ENCODE measurements around the gene NDUFV1.

The NDUFV1 gene

DNA sequence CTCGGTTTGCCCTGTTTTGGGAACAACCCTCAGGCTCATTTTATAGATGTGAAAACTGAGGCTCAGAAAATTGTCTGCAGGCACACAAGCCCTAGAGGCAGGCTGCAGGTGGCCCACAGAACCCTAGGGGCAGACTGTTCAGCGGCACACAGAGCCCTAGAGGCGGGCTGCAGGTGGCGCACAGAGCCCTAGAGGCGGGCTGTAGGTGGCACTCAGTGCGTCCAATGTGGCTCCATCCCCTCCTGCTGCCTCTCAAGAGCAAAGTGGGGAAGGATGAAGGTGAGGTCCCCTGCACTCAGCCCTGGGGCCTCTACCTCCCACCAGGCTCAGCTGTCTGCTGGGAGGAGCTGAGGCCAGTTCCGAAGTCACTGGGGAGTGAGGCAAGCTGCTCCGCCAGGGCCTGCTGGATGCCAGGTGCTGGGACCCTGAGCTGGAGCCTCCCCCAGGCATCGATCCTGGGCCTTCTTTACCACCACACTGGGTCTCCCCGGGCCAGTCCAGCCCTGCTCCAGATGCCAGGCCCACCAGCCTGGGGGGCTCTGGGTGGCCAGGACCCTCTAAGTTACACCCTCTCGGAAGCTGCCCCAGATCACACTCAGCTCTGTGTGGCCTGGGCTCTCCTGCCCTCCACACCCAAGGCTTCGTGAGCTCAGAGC is 41.5 kb downstream of the NDUFV1 start:
- DNase-seq (ENCODE audit: low spot score) = peak; percentile 77
- TF ChIP-seq, protein P1, sequence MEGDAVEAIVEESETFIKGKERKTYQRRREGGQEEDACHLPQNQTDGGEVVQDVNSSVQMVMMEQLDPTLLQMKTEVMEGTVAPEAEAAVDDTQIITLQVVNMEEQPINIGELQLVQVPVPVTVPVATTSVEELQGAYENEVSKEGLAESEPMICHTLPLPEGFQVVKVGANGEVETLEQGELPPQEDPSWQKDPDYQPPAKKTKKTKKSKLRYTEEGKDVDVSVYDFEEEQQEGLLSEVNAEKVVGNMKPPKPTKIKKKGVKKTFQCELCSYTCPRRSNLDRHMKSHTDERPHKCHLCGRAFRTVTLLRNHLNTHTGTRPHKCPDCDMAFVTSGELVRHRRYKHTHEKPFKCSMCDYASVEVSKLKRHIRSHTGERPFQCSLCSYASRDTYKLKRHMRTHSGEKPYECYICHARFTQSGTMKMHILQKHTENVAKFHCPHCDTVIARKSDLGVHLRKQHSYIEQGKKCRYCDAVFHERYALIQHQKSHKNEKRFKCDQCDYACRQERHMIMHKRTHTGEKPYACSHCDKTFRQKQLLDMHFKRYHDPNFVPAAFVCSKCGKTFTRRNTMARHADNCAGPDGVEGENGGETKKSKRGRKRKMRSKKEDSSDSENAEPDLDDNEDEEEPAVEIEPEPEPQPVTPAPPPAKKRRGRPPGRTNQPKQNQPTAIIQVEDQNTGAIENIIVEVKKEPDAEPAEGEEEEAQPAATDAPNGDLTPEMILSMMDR (IDR thresholded peaks at IDR 0.05; ENCODE audit: extremely low read depth, insufficient read depth, missing control alignments) = peak; percentile 63
- in situ Hi-C loops (cut with MboI; ENCODE audit: low pct_unique_long_range_greater_than_20kb, low sequenced_read_pairs, unreplicated experiment) = no loop called here

DNA sequence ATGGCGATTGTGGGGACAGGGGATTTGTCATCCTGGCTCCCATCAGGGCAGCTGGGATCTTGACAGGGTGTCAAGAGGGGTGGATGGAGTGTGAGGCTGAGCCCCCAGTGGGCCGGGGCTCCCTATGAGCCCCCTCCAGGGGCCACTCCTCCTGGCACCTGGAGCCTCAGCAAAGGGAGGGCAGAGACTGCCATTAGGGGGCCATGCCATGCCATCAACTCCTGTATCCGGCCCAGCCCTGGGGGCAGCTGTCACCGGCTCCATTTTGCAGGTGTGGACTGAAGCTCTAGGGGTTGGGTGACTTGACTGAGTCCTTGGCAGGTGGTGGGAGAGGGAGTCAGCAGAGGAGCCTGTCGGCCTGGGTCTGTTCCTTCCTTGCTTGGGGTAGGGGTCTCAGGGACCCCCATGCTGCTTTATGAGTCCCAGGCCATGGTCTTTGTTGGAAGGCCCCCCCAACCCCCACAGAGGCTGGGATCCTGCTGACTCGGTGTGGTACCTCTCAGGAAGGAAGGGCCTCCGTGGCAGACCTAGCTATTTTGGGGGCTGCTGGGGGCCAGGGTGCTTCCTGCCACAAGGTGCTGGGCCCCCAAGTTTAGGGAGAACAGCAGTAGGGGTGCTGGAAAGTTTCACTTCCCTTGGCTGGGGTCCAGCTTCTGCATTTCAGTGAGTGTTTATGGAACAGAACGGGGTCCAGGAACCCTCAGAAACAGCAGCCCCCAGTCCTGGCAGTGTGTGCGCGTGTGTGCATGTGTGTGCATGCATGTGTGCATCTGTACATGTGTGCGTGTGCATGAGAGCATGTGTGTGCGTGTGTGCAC is 42.3 kb downstream of the NDUFV1 start:
- no peak for DNase-seq (ENCODE audit: low spot score)
- TF ChIP-seq, protein P1 (IDR thresholded peaks at IDR 0.05; ENCODE audit: extremely low read depth, insufficient read depth, missing control alignments) = no peak
- in situ Hi-C loops (cut with MboI; ENCODE audit: low pct_unique_long_range_greater_than_20kb, low sequenced_read_pairs, unreplicated experiment) = no loop called here

DNA sequence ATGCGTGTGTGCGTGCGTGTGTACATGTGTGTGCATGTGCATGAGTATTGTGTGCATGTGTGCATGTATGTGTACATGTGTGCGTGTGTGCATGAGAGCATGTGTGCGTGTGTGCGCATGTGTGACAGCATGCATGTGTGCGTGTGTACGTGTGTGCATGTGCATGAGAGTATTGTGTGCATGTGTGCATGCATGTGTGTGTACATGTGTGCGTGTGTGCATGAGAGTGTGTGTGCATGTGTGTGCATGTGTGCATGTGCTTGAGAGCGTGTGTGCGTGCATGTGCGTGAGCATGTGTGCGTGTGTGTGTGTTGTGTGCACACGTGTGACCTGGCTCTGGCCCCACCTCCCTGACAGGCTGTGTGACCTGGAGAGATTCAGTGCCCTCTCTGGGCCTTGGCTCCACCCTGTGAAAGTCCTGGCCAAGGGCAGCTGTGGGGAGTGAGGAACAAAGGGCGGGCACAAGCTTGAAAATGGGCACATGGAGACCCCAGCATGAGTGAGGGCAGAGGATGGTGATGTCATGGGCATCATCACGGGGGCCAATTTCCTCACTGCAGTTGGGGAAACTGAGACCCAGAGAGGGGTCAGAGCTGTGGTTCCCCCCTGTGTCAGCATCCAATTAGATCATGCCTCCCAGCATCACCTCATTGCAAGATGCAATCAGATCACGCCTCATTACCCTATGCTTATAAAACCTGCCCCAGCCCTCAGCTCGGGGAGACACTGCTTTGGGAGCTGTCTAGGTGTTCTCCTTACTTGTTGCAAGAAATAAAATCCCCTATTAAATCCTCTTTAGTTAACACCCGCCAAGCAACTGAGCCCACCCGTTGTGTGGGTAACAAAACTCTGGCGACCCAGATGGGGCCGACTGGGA is 43.1 kb downstream of the NDUFV1 start:
- in situ Hi-C loops (cut with MboI; ENCODE audit: low pct_unique_long_range_greater_than_20kb, low sequenced_read_pairs, unreplicated experiment) = no loop called here

DNA sequence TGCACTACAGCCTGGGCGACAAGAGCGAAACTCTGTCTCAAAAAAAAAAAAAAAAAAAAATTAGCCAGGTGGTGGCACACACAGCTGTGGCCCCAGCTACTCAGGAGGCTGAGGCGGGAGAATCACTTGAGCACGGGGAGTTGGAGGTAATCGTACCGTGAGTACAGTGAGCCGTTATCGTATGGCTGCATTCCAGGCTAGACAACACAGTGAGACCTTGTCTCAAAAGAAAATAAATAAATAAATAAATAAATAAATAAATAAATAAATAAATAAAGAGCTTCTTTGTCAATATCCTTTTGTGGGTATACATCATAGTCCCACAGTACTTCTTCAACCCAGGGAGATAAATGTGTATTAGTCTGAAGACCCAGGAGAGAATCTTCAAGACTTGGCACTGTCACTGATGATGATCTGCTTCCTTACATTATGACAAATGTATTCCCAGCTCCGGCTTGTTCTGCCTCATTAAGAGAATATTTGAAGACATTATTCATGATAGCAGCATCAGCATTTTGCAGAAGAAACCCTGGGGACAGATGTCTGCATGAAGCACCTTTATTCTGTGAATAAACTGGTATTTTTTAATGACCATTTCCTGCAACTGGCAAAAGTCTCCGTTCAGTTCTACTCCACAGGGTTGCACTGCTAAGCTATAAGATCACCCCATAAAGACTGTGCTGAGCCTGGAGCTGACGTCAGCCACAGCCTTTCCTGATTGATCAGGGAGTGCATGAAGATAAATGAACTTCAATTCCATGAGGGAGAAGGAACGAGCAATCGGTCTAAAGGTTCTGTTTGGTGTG is 45.4 kb downstream of the NDUFV1 start:
- in situ Hi-C loops (cut with MboI; ENCODE audit: low pct_unique_long_range_greater_than_20kb, low sequenced_read_pairs, unreplicated experiment) = no loop called here
- TF ChIP-seq, protein P1 (IDR thresholded peaks at IDR 0.05; ENCODE audit: extremely low read depth, insufficient read depth, missing control alignments) = no peak
- no peak for DNase-seq (ENCODE audit: low spot score)

More for the DNA sequence above, 43.1 kb downstream of the NDUFV1 start:
- TF ChIP-seq, protein P1 (IDR thresholded peaks at IDR 0.05; ENCODE audit: extremely low read depth, insufficient read depth, missing control alignments) = no peak
- no peak for DNase-seq (ENCODE audit: low spot score)

DNA sequence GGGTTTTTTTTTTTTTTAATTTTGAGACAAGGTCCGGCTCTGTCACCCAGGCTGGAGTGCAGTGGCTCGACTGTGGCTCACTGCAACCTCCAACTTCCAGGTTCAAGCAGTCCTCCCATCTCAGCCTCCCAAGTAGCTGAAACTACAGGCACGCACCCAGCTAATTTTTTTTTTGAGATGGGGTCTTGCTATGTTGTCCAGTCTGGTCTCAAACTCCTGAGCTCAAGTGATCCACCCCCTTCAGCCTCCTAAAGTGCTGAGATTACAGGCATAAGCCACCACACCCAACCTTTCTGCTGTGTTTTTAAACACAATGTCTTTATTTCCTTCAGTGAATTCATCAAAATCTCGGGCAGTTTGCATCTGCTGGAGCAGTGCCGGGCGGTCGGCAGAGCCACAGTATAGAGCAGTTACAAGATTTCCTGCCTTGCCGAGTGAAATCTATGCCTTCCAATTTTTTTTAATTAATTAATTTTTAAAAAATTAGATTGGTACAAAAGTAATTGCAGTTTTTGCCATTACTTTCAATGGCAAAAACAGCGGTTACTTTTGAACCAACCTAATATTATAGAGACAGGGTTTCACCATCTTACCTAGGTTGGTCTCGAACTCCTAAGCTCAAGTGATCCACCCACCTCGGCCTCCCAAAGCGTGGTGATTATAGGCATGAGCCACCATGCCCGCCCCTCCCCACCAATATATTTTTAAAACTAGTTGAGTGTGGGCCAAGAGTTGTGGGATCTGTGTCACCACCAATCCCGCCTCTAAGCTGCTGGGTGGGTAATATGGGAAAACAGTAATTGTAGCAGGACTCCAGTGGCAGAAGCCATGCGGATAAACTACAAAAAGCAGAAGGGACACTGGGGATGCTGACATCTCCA is 46.5 kb downstream of the NDUFV1 start:
- no peak for DNase-seq (ENCODE audit: low spot score)
- in situ Hi-C loops (cut with MboI; ENCODE audit: low pct_unique_long_range_greater_than_20kb, low sequenced_read_pairs, unreplicated experiment) = no loop called here
- TF ChIP-seq, protein P1 (IDR thresholded peaks at IDR 0.05; ENCODE audit: extremely low read depth, insufficient read depth, missing control alignments) = no peak
